ENCODE measurements around the gene TLNRD1. TPM values are rescaled to one million over a fixed set of nuclear protein-coding genes. Genes with fewer than 3 reads are reported as not detected.

Gene TLNRD1
- total RNA-seq, 4 donors from 2014 or later = 10.1 to 22.4 (median 17.8) TPM

- no peaks in the 10 kb centered on the region for H3K27me3 ChIP-seq
- H3K36me3 ChIP-seq = no peaks in the 10 kb centered on the region
- peaks cover 7 to 11% of the 10 kb centered on the region in 2 donors for H3K4me1 ChIP-seq
- H3K9me3 ChIP-seq = no peaks in the 10 kb centered on the region
- H3K27ac ChIP-seq = no peak overlapping the region
- TF ChIP-seq POLR2A (IDR thresholded peaks at IDR 0.05) = no peak
- TF ChIP-seq CTCF (IDR thresholded peaks at IDR 0.05) = no peak
- intact Hi-C loops (cut with DNase I; ENCODE audit: low total_unique reads) = no loop called here
- DNase-seq = no peak
- H3K4me3 ChIP-seq = no peak overlapping the region
Measured at GRCh38 chr15:80985981-80986380, 14.7 kb upstream of the TLNRD1 start.

- Histone ChIP-seq H3K9me3 (no peaks in the 10 kb centered on the region), H3K4me3 (no peak overlapping the region), H3K27ac (no peak overlapping the region), H3K27me3 (no peaks in the 10 kb centered on the region), H3K36me3 (no peaks in the 10 kb centered on the region), H3K4me1 (peaks cover 7 to 11% of the 10 kb centered on the region in 2 donors)
- no peak for TF ChIP-seq POLR2A (IDR thresholded peaks at IDR 0.05)
- TF ChIP-seq CTCF (IDR thresholded peaks at IDR 0.05) = no peak
- intact Hi-C loops (cut with DNase I; ENCODE audit: low total_unique reads) = no loop called here
- DNase-seq = no peak
Measured at GRCh38 chr15:80986487-80986886, 14.2 kb upstream of the TLNRD1 start.

GRCh38 chr15:80988148-80988796 lies 12.5 kb upstream of the TLNRD1 start:
- Histone ChIP-seq H3K27me3 (no peaks in the 10 kb centered on the region), H3K36me3 (no peaks in the 10 kb centered on the region), H3K4me3 (peak overlapping the region; percentile 80 to 91), H3K4me1 (peaks cover 7 to 11% of the 10 kb centered on the region in 2 donors), H3K27ac (no peak overlapping the region), H3K9me3 (no peaks in the 10 kb centered on the region)
- DNase-seq = no peak
- intact Hi-C loops (cut with DNase I; ENCODE audit: low total_unique reads) = no loop called here
- no peak for TF ChIP-seq CTCF (IDR thresholded peaks at IDR 0.05)
- TF ChIP-seq POLR2A (IDR thresholded peaks at IDR 0.05) = no peak

- no peak for DNase-seq
- H3K4me3 ChIP-seq = peak overlapping the region; percentile 80 to 91
- H3K9me3 ChIP-seq = no peaks in the 10 kb centered on the region
- H3K27ac ChIP-seq = peak overlapping the region; percentile 94
- intact Hi-C loops (cut with DNase I; ENCODE audit: low total_unique reads) = no loop called here
- TF ChIP-seq CTCF (IDR thresholded peaks at IDR 0.05) (no peak), POLR2A (IDR thresholded peaks at IDR 0.05) (no peak)
- no peaks in the 10 kb centered on the region for H3K27me3 ChIP-seq
- no peaks in the 10 kb centered on the region for H3K36me3 ChIP-seq
- H3K4me1 ChIP-seq = peaks cover 7 to 11% of the 10 kb centered on the region in 2 donors
Measured at GRCh38 chr15:80989081-80989517, 11.6 kb upstream of the TLNRD1 start.

GRCh38 chr15:80989518-80990478 lies 10.9 kb upstream of the TLNRD1 start, which contains the start of gene MESD:
Gene MESD (minus strand): TSS chr15:80989819. CDS start chr15:80989791, 28 bp downstream.
- H3K27me3 ChIP-seq = no peaks in the 10 kb centered on the region
- peak within 1 kb of the TSS; percentile 80 to 91 for H3K4me3 ChIP-seq
- H3K27ac ChIP-seq = peak within 1 kb of the TSS; percentile 94
- intact Hi-C loops (cut with DNase I; ENCODE audit: low total_unique reads) = no loop called here
- DNase-seq = peak; percentile 99
- H3K9me3 ChIP-seq = no peaks in the 10 kb centered on the region
- H3K36me3 ChIP-seq = no peaks in the 10 kb centered on the region
- no peak for TF ChIP-seq CTCF (IDR thresholded peaks at IDR 0.05)
- TF ChIP-seq POLR2A (IDR thresholded peaks at IDR 0.05) = peak; percentile 80 to 91
- peaks cover 7 to 11% of the 10 kb centered on the region in 2 donors for H3K4me1 ChIP-seq
